Jurkat, Clone E6-1 (cell line): Measurements from ENCODE around the gene SLC50A1.
"Not testable (repeated sequence)": the region's sequence is repeated elsewhere in the genome, so short reads cannot be mapped to it uniquely, and the experiment has no call there.

ENCODE experiments used
- DNase-seq: peaks from one replicate; pipeline ENCODE4 v3.0.0-alpha.2; 2011; ENCODE audit warnings: low read depth, low spot score
- H3K4me3 ChIP-seq: 2 replicates; pipeline ENCODE4 v1.5.1; 2011; ENCODE audit warnings: mild to moderate bottlenecking, low read length, control low read depth, moderate library complexity

SLC50A1 gene

DNA sequence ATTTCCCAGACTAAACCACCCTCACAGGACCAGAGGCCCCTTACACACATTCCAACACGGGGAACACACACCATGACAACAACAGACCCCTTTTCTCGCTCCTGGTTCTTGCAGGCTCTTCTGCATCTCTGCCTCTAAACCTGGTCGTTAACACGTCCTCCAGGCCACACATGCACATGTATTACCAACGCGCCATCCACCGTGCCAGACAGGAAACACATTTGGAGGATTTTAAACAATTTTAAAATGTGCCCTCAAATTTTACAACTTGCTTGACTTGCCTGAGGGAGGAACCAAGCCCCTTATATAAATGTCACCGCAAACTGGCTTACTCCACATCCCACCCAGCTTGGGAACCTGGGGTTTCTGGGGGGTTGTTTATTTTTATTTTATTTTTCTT lies 24.8 kb upstream of the SLC50A1 start:
- no peak for DNase-seq
- no peak overlapping the region for H3K4me3 ChIP-seq

DNA sequence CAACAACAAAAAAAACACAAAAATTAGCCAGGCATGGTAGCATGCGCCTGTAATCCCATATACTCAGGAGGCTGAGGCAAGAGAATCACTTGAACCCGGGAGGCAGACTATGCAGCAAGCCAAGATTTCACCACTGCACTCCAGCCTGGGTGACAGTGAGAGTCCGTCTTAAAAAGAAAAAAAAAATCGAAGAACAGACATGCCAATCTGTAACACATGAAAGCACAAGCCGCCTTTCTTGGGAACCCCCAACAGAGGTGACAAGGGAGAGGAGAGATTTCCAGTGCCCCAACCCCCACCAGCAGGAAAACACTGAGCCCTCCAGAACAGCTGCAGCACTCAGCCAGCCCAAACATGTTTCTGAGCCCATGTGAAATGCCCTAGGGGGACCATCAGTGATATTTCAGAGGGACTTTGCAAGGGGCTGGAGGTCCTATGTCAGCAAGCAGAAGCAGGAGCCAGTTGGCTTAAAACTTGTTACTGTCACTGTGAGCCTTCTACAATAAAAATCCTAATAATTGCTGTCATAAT lies 22.1 kb upstream of the SLC50A1 start:
- H3K4me3 ChIP-seq, result no peak overlapping the region
- DNase-seq, result no peak

DNA sequence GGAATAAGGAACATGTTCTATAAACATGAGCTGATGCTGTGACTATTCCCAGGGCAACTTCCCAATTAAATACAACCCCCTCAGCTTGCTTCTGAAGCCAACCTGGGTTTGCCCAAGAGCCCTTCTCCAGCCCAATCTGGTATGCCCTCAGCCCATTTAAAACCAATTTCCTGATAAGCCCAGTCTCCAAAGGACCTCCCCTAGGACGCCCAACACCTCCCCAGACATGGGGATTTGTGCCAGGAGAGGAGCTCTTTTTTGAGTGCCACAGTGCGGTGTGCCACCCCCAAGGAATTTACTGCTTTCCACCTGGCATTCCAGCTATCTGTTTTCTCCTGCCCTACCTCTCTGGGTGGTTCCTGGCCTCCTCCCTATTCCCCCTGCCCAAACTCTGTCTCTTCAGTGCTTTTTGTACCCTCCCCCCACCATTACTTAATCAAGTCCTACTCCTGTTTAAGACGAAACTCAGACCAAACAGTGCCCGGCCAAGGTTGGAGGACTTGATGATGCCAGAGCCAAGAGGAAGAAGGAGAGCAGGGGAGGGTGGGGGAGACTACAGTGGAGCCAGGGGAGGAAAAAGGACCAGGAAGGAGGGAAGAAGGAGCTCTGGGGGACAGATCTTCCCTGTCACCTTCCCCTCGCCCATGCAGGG lies 19.4 kb upstream of the SLC50A1 start:
- no peak overlapping the region for H3K4me3 ChIP-seq
- DNase-seq, result no peak

GRCh38 chr1:155117610-155118009 lies 18.0 kb upstream of the SLC50A1 start:
- H3K4me3 ChIP-seq, result no peak overlapping the region
- no peak for DNase-seq

- not testable (repeated sequence) for DNase-seq, H3K4me3 ChIP-seq
Measured at GRCh38 chr1:155118090-155118489, 17.6 kb upstream of the SLC50A1 start.

DNA sequence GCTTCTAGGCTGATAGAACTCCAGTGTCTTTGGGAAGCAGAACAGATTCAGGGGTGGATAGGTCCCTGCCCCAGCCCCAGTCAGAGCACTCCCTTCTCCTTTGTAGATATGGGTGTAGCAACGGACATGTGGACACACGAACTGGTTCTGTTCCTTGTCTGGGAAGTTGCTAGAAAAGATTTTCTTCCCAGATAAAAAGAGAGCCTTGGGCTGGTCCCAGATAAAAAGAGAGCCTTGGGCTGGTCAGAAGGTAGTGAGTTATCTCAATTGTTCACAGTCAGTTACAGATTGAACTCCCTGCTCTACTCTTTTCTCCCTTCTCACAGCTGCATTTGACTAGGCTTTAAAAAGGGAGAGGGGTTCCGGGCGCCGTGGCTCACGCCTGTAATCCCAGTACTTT lies 15.4 kb upstream of the SLC50A1 start:
- DNase-seq, result no peak
- H3K4me3 ChIP-seq, result no peak overlapping the region

GRCh38 chr1:155121249-155121648 lies 14.4 kb upstream of the SLC50A1 start:
- no peak for DNase-seq

DNA sequence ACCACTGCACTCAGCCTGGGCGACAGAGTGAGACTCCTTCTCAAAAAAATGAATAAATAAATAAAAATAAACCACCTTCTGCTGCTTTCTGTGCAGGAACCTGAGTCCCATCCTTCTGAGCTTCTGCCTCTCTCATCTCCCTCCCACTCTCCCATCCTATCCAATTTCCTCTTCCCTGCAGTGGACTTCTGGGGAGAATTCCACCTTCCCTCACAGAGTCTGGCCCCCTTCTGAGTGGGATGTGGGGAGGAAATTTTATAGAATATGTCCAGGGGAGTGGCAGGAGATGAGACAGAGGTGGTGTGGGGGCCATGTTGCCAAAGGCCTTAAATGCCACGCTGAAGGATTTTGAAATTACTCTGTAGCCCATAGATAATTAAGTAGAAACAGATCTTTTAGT lies 13.3 kb upstream of the SLC50A1 start:
- DNase-seq, result no peak
- H3K4me3 ChIP-seq, result no peak overlapping the region

More at GRCh38 chr1:155121249-155121648, 14.4 kb upstream of the SLC50A1 start:
- no peak overlapping the region for H3K4me3 ChIP-seq

DNA sequence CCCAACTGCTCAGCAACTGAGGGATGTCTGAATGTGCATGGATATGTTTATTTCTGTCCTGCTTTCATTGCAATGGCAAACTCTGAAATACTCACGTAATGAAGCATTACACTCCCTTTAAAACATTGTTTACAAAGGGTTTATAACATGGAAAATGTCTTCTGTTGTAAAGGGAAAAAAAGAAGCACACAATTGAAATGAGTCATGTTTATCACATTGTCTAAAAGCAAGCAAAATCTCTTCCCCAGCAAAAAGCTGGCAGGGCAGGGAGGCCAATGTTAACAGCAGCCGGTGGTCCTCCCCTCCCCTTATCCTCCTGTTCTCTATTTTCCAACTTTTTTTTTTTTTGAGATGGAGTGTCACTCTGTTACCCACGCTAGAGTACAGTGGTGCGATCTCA lies 11.9 kb upstream of the SLC50A1 start:
- H3K4me3 ChIP-seq, result no peak overlapping the region
- DNase-seq, result no peak

DNA sequence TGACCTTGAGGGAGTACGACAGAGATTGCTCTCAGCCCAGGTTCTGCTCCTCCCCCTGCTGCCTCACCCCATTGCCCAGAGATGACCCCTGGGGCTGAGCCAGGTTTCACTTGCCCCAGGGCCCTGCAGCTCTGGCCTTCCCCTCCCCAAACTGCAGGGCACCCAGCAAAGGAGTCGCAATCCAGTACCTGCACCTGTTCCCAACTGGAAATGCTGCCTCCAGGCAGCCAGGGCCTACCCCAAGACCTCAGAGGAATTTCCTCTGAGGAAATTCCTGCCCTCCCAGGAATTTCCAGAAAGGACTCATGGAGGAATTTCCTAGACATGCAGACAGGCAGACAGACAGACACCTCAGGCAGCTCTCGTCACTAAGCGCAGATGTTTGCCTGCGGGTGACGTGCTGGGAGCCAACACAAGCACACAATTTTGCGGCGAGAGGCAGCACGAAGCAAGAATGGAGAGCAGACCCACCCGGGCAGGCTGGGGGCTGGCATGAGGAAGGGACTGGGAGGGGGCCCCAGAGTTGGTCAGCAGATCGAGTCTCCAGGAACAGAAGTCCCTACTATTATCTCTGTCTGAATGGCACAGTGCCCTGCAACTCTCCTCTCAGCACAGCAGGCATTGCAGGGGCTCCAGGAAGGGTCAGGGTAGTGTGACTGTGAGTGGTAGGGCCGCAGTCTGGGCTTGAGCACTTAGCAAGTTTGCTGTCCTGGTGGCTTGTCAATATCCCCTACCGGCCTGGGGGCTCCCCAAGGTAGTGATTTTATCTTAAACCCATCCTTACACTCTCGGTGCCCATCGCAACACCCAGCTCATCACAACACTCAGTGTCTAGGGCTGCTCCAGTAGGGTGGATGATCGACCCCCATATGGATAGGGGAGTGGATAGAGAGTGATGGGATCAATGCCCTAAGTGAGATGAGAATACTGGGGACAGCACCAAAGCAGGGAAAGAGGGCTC lies 10.9 kb upstream of the SLC50A1 start:
- no peak for DNase-seq

DNA sequence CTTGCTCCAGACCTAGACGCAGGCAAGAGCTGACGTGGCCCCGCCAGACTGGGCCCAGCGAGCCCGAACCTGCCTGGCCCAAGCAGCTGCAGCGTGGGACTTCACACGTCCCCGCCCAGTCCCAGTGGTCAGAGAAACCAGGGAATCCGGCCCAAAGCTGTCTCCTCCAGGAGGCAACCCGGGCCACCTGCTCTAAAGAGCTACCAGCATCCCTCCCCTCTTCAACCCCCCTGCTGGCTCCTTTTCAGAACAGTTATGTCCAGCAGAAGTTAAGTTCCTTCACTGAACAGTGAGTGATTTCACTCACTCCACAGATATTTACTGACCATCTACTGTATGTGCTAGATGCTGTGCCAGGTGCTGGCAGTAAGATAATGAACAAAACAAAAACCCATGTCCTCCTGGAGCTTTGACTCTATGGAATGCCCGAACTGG lies 10.1 kb upstream of the SLC50A1 start:
- H3K4me3 ChIP-seq, result no peak overlapping the region
- DNase-seq, result no peak

More for the DNA sequence above, 10.9 kb upstream of the SLC50A1 start:
- no peak overlapping the region for H3K4me3 ChIP-seq

DNA sequence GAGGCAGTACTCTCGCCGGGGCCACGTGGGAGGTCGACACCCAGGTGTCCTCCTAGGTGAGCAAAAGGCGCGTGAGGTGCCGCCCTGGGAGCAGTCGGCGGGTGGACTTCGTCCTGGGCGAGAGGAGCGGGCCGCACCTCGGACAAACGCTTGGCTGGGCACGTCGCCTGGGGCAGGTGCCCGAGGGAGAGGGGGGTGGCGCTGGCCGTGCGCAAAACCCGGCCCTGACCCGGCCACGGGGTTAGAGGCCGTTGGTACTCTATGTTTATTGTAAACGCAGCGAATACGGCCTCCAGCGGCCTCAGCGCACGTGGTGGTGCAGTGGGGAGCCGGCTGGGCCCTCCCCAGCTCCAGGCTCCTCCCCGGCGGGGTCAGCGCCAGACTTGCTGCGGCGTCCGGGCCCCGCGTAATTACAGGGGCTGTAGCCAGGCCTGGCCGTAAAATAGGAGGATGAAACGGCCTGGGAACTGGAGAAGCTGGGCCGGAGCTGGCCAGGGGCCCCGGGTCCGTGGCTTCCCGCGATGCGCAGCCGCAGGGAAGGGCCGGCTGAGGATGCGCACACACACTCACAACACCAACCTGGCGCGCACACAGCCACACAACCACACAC lies 9.6 kb upstream of the SLC50A1 start:
- no peak overlapping the region for H3K4me3 ChIP-seq
- no peak for DNase-seq

DNA sequence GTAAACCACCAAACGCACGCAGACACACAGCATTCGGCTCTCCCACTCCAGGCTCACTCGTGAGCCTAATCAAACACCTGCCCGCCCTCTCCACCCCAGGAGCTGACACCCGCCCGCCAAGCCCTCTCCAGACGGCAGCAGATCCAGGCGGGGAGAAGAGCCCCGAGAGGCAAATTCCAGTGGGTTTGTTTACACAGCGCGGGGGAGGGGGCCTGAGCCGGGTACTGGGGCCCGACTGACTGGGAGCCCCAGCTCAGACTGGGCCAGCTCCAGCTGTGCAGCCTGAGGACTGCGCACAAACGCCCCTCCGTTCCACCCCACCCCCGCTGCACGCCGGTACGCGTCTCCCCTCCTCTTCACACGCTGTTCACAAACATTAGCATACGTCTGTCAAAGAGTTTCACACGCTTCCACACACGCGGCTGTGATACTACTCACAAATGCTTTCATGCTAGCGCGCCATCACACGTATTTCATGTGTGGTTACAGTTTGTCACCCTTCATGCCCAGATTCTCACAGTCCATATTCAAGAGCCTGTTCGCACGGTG lies 9.0 kb upstream of the SLC50A1 start:
- peak; percentile 34 for DNase-seq
- peak overlapping the region; percentile 61 for H3K4me3 ChIP-seq

DNA sequence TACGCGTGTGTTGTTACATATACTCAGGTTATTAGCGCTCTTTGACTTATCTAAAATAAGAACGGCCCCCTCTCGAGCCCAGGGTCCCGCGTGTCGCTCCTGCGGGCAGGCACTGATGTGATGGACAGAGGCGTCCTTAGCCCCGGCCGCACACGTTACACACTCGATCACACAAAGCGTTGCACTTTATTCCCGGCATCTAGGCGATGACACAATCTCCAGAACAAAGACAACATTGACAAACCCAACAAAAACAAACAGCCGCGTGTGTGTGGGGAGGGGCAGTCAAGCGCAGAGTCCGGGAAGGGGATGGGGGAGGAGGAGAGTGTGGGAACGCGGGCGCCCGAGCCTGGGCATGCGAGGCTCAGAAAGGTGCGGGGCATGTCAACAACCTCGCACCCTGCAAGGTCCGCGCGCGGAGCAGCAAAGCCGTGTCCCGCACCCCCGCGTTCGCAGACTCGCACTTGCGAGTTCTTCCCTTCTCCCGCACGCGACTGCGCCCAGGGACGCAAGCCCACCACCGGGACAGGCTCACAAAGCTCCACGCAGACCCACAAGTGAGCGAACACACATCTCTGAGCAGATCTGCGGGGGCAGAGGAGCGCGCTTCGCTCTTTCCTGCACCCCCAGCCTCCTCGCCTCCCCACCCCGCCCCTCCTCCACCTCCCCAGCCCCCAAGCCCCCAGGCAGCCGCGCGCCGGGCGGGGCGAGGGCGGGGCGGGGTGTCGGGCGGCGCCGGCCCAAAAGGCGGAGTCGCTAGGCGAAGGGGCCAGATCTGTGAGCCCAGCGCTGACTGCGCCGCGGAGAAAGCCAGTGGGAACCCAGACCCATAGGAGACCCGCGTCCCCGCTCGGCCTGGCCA lies 8.3 kb upstream of the SLC50A1 start, which contains the start of gene EFNA1:
Gene EFNA1 (plus strand): TSS at position 772 of the 862 bp plus-strand sequence. CDS start 102 bp downstream, outside the sequence.
- no peak for DNase-seq
- H3K4me3 ChIP-seq, result peak within 1 kb of the TSS; percentile 61

- DNase-seq, result no peak
- H3K4me3 ChIP-seq, result peak overlapping the region; percentile 61
Measured at GRCh38 chr1:155127967-155128754, 7.5 kb upstream of the SLC50A1 start.

DNA sequence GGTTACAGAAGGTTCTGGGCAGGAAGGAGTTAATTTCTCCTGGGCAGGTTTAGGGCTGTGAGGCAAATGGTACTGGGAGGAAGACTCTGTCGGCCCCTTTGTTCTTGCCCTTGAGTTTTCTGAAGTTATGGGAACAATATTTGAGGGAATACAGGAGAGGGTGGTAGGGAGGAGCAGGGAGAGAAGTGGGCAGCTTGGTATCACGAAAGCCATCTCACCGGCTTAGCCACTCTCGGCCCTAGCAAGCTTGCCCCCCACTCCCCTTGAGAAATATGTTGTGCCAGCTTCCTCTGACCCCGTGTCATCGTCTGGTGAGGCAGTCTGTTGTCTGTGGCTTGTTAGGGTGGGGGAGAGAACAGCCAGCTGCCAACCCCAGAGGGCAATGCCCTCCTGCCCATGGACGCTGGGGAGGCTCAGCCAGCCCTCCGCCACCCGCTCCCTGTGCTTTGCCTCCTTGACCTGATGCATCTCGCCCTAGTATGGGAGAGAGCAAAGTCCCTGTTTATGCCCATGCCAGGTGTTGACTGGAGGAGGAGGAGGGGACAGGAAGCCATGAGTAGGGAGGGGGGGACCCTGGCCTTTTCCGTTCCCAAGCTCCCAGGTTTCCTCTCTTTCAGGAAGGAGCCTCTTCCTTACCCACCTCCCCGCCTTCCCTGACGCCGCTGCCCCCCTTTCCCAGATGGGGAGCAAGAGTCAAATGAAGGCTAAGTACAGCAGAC lies 6.7 kb upstream of the SLC50A1 start:
- peak overlapping the region; percentile 33 for H3K4me3 ChIP-seq
- no peak for DNase-seq
